Measurements from ENCODE around the gene CHD6.

GRCh38 chr20:41476013-41476441 lies 142.2 kb downstream of the CHD6 start:
- TF ChIP-seq CTCF (IDR thresholded peaks at IDR 0.05), result no peak
- TF ChIP-seq POLR2AphosphoS5 (IDR thresholded peaks at IDR 0.05), result peak in 1 of 4 donors; percentile 24
- no peak for TF ChIP-seq POLR2A (IDR thresholded peaks at IDR 0.05)
- no peak for TF ChIP-seq EP300 (IDR thresholded peaks at IDR 0.05)

Measured in sigmoid colon (tissue), 4 donors.